DND-41 (cell line): ENCODE measurements around the gene LPAR5.

Source experiments
- ATAC-seq: fragments of 200-7000 bp; cut with Tn5 transposase; 3 replicates; pipeline ENCODE4 v1.9.1; 2021; ENCODE audit warnings: low read depth; ENCODE audit not compliant: insufficient read depth
- DNase-seq: peaks from one replicate; pipeline ENCODE4 v3.0.0-alpha.2; 2020
- H2AFZ ChIP-seq: 2 replicates; pipeline ENCODE4 v1.6.0; 2012; ENCODE audit warnings: low read depth, low read length
- H3K27ac ChIP-seq: 2 replicates; pipeline ENCODE4 v1.5.1; 2012; ENCODE audit warnings: low read length, inconsistent platforms
- H3K27me3 ChIP-seq: fragments of 200-600 bp; sonication (generic); 2 replicates; pipeline ENCODE4 v1.6.0; 2012; ENCODE audit warnings: low read length, mild to moderate bottlenecking, inconsistent platforms; ENCODE audit not compliant: insufficient read depth, poor library complexity
- H3K36me3 ChIP-seq: 2 replicates; pipeline ENCODE4 v1.5.1; 2012; ENCODE audit warnings: low read length, inconsistent platforms; ENCODE audit not compliant: insufficient read depth
- H3K4me1 ChIP-seq: 2 replicates; pipeline ENCODE4 v1.5.1; 2012; ENCODE audit warnings: mild to moderate bottlenecking, low read length; ENCODE audit not compliant: insufficient read depth
- H3K4me2 ChIP-seq: 2 replicates; pipeline ENCODE4 v1.6.0; 2012; ENCODE audit warnings: mild to moderate bottlenecking, moderate library complexity, low read length, inconsistent platforms; ENCODE audit not compliant: insufficient read depth
- H3K4me3 ChIP-seq, 2 experiments: fragments of 200-600 bp in 1 of 2; shearing (Covaris generic) in 1 of 2; 2 replicates each; pipeline ENCODE4 v1.5.1; 2012 to 2016; ENCODE audit warnings: inconsistent platforms in 2 of 2, low read length in 2 of 2, mild to moderate bottlenecking in 2 of 2, low read depth in 1 of 2, moderate library complexity in 1 of 2
- H3K79me2 ChIP-seq: 2 replicates; pipeline ENCODE4 v1.6.0; 2012; ENCODE audit warnings: low read length, inconsistent platforms; ENCODE audit not compliant: insufficient read depth
- H3K9ac ChIP-seq: 2 replicates; pipeline ENCODE4 v1.6.0; 2012; ENCODE audit warnings: low read depth, mild to moderate bottlenecking, inconsistent platforms, low read length, moderate library complexity
- H3K9me3 ChIP-seq: 2 replicates; pipeline ENCODE4 v1.5.1; 2012; ENCODE audit warnings: low read length, moderate library complexity, mild to moderate bottlenecking, inconsistent platforms; ENCODE audit not compliant: insufficient read depth, severe bottlenecking
- H4K20me1 ChIP-seq: 2 replicates; pipeline ENCODE4 v1.6.0; 2012; ENCODE audit warnings: low read length; ENCODE audit not compliant: insufficient read depth
- EZH2 ChIP-seq: IDR thresholded peaks from 3 replicates; pipeline ENCODE4 v1.6.1; 2012; ENCODE audit warnings: borderline replicate concordance, low read depth, mild to moderate bottlenecking, moderate library complexity, low read length, inconsistent platforms; ENCODE audit not compliant: severe bottlenecking
- TF ChIP-seq, protein P1 (sequence below): IDR thresholded peaks from 2 replicates; pipeline ENCODE4 v1.5.1; 2012; ENCODE audit warnings: borderline replicate concordance, low read length, moderate library complexity, mild to moderate bottlenecking; ENCODE audit not compliant: poor library complexity, severe bottlenecking; ENCODE audit errors: extremely low read depth

LPAR5 gene

DNA sequence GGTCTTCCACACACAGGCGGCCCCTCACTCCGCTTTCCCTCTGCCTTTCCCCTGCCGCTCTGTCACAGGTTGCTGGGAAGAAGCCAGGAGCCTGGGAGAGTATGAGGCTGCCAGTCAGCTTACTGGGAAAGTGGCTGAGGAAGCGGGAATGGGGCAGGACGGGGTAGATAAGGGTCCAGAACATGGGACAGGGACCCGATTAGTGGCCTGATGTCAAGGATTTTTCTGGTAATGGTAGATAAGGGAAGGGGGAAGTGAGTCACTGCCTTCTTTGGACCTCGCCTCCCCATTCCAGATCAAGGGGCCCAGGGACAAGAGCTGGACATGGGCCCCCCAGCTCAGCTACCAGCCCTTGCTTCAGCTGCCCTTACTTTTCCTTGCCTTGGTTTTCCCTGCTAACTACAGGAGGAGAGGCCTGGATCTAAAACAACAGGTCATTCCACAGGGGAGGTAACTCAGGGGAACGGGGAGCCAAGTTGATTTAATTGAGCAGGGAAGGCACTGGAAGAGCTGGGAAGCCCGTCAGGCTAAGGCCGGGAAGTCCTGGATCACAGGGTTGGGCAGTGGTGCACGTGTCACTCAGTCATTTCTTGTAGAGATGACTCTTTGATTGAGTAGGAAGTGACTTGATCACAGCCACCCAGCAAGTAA is 3.5 kb upstream of the LPAR5 start:
- H3K27me3 ChIP-seq, result no peaks in the 10 kb centered on the region
- no peaks in the 10 kb centered on the region for H3K36me3 ChIP-seq
- H2AFZ ChIP-seq, result no peak overlapping the region
- ATAC-seq, result no peak
- H3K4me3 ChIP-seq, result no peak overlapping the region
- H3K9ac ChIP-seq, result no peak overlapping the region
- H3K79me2 ChIP-seq, result no peaks in the 10 kb centered on the region
- no peak overlapping the region for H3K27ac ChIP-seq
- no peaks in the 10 kb centered on the region for H3K9me3 ChIP-seq
- TF ChIP-seq, protein P1, sequence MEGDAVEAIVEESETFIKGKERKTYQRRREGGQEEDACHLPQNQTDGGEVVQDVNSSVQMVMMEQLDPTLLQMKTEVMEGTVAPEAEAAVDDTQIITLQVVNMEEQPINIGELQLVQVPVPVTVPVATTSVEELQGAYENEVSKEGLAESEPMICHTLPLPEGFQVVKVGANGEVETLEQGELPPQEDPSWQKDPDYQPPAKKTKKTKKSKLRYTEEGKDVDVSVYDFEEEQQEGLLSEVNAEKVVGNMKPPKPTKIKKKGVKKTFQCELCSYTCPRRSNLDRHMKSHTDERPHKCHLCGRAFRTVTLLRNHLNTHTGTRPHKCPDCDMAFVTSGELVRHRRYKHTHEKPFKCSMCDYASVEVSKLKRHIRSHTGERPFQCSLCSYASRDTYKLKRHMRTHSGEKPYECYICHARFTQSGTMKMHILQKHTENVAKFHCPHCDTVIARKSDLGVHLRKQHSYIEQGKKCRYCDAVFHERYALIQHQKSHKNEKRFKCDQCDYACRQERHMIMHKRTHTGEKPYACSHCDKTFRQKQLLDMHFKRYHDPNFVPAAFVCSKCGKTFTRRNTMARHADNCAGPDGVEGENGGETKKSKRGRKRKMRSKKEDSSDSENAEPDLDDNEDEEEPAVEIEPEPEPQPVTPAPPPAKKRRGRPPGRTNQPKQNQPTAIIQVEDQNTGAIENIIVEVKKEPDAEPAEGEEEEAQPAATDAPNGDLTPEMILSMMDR, result no peak
- TF ChIP-seq EZH2, result no peak
- DNase-seq, result no peak
- peaks cover 17% of the 10 kb centered on the region for H3K4me1 ChIP-seq
- H4K20me1 ChIP-seq, result peaks cover 3% of the 10 kb centered on the region; the same call in 1 of the 2 replicates
- no peak overlapping the region for H3K4me2 ChIP-seq

DNA sequence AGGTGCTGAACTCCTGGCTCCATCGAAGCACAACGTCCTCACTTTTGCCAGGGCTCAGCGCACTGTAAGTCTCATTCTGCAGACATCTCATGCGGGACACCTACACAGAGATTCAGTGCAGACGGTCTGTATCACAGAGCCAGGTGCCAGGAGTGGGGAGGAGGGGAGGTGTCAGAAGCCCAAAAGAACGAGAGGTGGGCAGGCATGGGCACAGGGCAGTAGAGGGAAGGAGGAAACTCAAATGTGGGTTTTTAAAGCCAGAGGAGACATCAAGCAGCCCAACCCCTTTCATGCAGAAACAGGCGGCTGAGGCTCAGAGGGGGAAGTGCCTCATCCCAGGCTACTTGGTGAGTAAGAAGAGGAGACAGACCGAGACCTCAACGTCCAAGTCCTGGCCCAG is 2.5 kb upstream of the LPAR5 start:
- Histone ChIP-seq H3K36me3 (no peaks in the 10 kb centered on the region), H3K9me3 (no peaks in the 10 kb centered on the region), H3K4me2 (no peak overlapping the region), H4K20me1 (peaks cover 3% of the 10 kb centered on the region; the same call in 1 of the 2 replicates), H2AFZ (no peak overlapping the region), H3K4me3 (no peak overlapping the region), H3K79me2 (no peaks in the 10 kb centered on the region), H3K9ac (no peak overlapping the region), H3K4me1 (peaks cover 17% of the 10 kb centered on the region), H3K27me3 (no peaks in the 10 kb centered on the region), H3K27ac (no peak overlapping the region)
- DNase-seq (no peak), ATAC-seq (no peak)
- no peak for TF ChIP-seq EZH2
- TF ChIP-seq, protein P1, result no peak

DNA sequence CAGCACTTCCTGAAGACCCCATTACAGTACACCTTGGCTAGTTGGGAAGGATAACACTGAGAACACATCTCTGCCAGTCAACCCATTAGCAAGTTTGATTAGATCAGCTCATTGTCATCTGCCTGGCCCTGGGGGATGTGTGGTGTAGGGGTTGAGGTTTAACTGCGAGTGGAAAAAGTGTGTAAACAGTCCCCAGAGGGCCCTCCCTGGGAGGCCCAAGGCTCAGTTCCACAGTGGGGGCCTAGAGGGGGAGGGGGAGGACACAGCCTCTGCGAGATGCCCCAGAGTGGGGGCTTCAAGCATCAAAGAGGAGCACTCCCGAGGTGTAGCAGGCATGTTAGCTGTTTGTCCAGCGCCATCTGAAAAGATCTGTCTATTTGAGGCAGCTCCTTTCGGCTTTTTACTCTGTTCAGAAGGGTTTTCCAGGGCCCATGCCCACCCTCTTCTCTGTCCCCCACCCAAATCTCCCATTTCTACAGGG is 344 bp downstream of the LPAR5 start:
- Histone ChIP-seq H3K27me3 (no peaks in the 10 kb centered on the region), H3K4me1 (peaks cover 38% of the 10 kb centered on the region), H3K9me3 (no peaks in the 10 kb centered on the region), H2AFZ (no peak overlapping the region), H4K20me1 (peaks cover 3% of the 10 kb centered on the region; the same call in 1 of the 2 replicates), H3K36me3 (no peaks in the 10 kb centered on the region), H3K79me2 (no peaks in the 10 kb centered on the region), H3K4me3 (no peak overlapping the region), H3K4me2 (no peak overlapping the region), H3K9ac (no peak overlapping the region), H3K27ac (no peak overlapping the region)
- ATAC-seq, result peak; percentile 49
- TF ChIP-seq, protein P1, result no peak
- TF ChIP-seq EZH2, result no peak
- peak; percentile 62 for DNase-seq
